Measurements from ENCODE around the gene LRRC4.

Gene LRRC4

GRCh38 chr7:128005117-128005516 is 26.1 kb downstream of the LRRC4 start:
- Histone ChIP-seq H3K27me3 (replicated peaks; ENCODE audit: control insufficient read depth, insufficient read depth, low read length) (no peaks in the 10 kb centered on the region), H3K36me3 (ENCODE audit: control insufficient read depth, insufficient read depth, low read length) (peaks cover 2% of the 10 kb centered on the region; the same call in 1 of the 2 replicates), H3K4me3 (replicated peaks; ENCODE audit: low read depth, low read length) (no peak overlapping the region)
- DNase-seq (ENCODE audit: extremely low read depth, insufficient read length): no peak
- TF ChIP-seq CTCF (IDR thresholded peaks at IDR 0.05; ENCODE audit: insufficient read depth, low read length, poor library complexity, severe bottlenecking): no peak

GRCh38 chr7:128004623-128005022 is 26.6 kb downstream of the LRRC4 start:
- Histone ChIP-seq H3K36me3 (ENCODE audit: control insufficient read depth, insufficient read depth, low read length) (peaks cover 2% of the 10 kb centered on the region; the same call in 1 of the 2 replicates), H3K4me3 (replicated peaks; ENCODE audit: low read depth, low read length) (no peak overlapping the region), H3K27me3 (replicated peaks; ENCODE audit: control insufficient read depth, insufficient read depth, low read length) (no peaks in the 10 kb centered on the region)
- no peak for DNase-seq (ENCODE audit: extremely low read depth, insufficient read length)
- no peak for TF ChIP-seq CTCF (IDR thresholded peaks at IDR 0.05; ENCODE audit: insufficient read depth, low read length, poor library complexity, severe bottlenecking)

- no peak for DNase-seq (ENCODE audit: extremely low read depth, insufficient read length)
- peaks cover 2% of the 10 kb centered on the region; the same call in 1 of the 2 replicates for H3K36me3 ChIP-seq (ENCODE audit: control insufficient read depth, insufficient read depth, low read length)
- TF ChIP-seq CTCF (IDR thresholded peaks at IDR 0.05; ENCODE audit: insufficient read depth, low read length, poor library complexity, severe bottlenecking): no peak
Observed at GRCh38 chr7:128003787-128004186, 27.4 kb downstream of the LRRC4 start.

GRCh38 chr7:128003167-128003566 is 28.1 kb downstream of the LRRC4 start:
- peak; percentile 15 for DNase-seq (ENCODE audit: extremely low read depth, insufficient read length)
- no peak overlapping the region for H3K4me3 ChIP-seq (replicated peaks; ENCODE audit: low read depth, low read length)
- H3K36me3 ChIP-seq (ENCODE audit: control insufficient read depth, insufficient read depth, low read length): peaks cover 5% of the 10 kb centered on the region
- TF ChIP-seq CTCF (IDR thresholded peaks at IDR 0.05; ENCODE audit: insufficient read depth, low read length, poor library complexity, severe bottlenecking): no peak
- H3K27me3 ChIP-seq (replicated peaks; ENCODE audit: control insufficient read depth, insufficient read depth, low read length): no peaks in the 10 kb centered on the region

More at GRCh38 chr7:128003787-128004186, 27.4 kb downstream of the LRRC4 start:
- no peaks in the 10 kb centered on the region for H3K27me3 ChIP-seq (replicated peaks; ENCODE audit: control insufficient read depth, insufficient read depth, low read length)
- H3K4me3 ChIP-seq (replicated peaks; ENCODE audit: low read depth, low read length): no peak overlapping the region

GRCh38 chr7:128000854-128001265 is 30.4 kb downstream of the LRRC4 start:
- peaks cover 7% of the 10 kb centered on the region for H3K36me3 ChIP-seq (ENCODE audit: control insufficient read depth, insufficient read depth, low read length)
- H3K27me3 ChIP-seq (replicated peaks; ENCODE audit: control insufficient read depth, insufficient read depth, low read length): no peaks in the 10 kb centered on the region
- no peak overlapping the region for H3K4me3 ChIP-seq (replicated peaks; ENCODE audit: low read depth, low read length)
- no peak for TF ChIP-seq CTCF (IDR thresholded peaks at IDR 0.05; ENCODE audit: insufficient read depth, low read length, poor library complexity, severe bottlenecking)
- DNase-seq (ENCODE audit: extremely low read depth, insufficient read length): peak; percentile 17

- DNase-seq (ENCODE audit: extremely low read depth, insufficient read length): no peak
- no peak for TF ChIP-seq CTCF (IDR thresholded peaks at IDR 0.05; ENCODE audit: insufficient read depth, low read length, poor library complexity, severe bottlenecking)
- Histone ChIP-seq H3K4me3 (replicated peaks; ENCODE audit: low read depth, low read length) (no peak overlapping the region), H3K27me3 (replicated peaks; ENCODE audit: control insufficient read depth, insufficient read depth, low read length) (no peaks in the 10 kb centered on the region), H3K36me3 (ENCODE audit: control insufficient read depth, insufficient read depth, low read length) (peaks cover 7% of the 10 kb centered on the region)
Observed at GRCh38 chr7:128000048-128000447, 31.2 kb downstream of the LRRC4 start.

Measured in GM06990 (cell line).